ENCODE results near the gene PRSS22.
"Not testable (repeated sequence)": the region's sequence is repeated elsewhere in the genome, so short reads cannot be mapped to it uniquely, and the experiment has no call there.

PRSS22 gene, protein sequence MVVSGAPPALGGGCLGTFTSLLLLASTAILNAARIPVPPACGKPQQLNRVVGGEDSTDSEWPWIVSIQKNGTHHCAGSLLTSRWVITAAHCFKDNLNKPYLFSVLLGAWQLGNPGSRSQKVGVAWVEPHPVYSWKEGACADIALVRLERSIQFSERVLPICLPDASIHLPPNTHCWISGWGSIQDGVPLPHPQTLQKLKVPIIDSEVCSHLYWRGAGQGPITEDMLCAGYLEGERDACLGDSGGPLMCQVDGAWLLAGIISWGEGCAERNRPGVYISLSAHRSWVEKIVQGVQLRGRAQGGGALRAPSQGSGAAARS

DNA sequence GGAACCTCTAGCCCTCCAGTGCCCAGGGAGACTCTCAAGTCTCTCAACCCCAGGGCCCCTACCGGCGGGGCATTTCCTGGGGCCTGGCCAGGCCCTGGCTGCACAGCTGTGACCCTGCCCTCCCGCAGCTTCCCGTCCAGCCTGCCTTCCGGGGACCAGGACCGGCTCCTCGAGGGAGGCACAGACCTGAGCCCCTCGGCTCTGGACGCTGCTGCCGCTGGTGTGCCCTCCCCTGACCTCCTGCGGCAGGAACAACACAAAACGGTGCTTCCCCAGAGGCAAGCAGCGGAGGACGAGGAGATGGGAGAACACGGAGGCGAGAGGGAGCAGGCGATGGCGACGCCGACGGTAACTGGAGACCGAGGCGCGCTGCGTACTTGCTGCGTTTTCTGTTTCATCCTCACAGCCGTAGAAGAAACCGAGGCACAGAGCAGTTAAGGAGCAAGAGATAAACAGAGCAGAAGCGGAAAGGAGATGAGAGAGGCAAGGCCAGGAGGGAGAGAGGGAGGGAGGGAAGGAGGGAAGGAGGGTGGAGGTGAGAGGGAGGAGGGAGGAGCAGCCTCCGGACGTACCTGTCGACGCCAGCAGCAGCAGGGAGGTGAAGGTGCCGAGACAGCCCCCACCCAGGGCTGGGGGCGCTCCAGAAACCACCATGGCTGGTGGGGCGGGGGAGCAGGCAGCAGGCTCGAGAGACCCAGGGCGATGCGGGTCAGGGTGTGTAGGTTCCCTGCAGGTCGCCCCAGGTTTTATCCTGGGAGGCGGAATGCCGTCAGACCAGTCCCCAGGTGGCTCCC is at the start of gene PRSS22:
PRSS22 (minus strand) TSS at position 720 of the 794 bp plus-strand sequence; CDS start at position 654, 66 bp downstream.
- DNase-seq (ENCODE audit: low spot score) = no peak

DNA sequence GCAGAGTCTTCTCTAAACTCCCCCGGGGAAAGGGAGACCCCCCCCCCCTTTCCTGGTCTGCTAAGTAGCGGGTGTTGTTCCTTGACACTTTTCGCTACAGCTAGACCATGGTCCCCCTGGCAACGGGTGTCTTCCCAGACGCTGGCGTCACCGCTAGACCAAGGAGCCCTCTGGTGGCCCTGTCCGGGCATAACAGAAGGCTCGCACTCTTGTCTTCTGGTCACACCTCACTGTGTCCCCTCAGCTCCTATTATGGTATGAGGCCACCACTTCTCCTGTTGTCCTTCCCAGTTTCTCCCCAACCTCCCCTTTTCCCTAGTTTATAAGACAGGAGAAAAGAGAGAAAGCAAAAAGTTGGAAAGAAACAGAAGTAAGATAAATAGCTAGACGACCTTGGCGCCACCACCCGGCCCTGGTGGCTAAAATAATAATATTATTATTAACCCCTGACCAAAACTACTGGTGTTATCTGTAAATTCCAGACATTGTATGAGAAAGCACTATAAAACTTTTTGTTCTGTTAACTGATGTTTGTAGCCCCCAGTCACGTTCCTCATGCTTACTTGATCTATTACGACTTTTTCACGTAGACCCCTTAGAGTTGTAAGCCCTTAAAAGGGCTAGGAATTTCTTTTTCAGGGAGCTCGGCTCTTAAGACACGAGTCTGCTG is 49.2 kb upstream of the PRSS22 start:
- DNase-seq (ENCODE audit: low spot score) = not testable (repeated sequence)

DNA sequence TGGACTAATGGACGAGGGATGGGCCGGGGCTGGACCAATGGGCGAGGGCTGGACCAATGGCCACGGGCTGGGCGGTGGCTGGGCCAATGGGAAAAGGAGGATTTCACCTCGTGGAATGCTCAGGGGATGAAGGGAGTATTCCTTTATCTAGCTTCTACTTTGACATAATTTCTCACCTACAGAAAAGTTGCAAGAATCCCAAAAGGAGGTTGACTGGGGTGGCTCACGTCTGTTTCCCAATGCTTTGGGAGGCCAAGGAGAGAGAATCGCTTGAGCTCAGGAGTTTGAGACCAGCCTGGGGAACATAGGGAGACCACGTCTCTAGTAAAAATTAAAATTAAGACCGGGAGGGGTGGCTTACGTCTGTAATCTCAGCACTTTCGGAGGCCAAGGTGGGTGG is 48.0 kb upstream of the PRSS22 start:
- no peak for DNase-seq (ENCODE audit: low spot score)

DNA sequence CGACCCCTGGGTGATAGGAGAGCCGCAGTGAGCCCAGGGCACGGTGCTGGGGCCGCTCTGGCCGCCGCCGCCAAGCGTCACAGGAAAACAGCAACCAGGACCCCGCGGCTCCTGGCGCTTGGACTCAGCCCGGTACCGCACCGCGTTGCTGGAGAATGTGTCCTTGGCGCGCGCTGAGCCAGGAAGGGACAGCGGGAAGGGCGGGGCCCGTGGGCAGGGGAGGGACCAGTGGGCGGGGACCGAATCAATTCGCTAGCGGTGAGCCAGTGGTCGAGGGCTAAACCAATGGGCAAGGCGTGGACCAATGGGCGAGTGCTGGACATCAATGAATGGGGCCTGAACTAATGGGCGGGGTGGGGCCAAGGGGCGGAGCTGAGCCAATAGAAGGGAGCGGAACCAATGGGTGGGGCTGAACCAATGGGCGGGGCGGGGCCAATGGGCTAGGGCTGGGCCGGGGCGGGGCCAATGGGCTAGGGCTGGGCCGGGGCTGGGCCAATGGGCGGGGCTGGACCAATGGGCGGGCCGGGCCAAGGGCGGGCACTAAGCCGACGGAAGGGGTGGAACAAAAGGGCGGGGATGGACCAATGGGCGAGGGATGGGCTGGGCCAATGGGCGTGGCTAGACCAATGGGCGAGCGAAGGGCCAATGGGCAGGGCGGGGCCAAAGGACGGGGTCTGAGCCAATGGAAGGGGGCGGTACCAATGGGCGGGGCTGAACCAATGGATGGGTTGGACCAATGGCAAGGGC is 47.4 kb upstream of the PRSS22 start:
- DNase-seq (ENCODE audit: low spot score) = peak; percentile 94

DNA sequence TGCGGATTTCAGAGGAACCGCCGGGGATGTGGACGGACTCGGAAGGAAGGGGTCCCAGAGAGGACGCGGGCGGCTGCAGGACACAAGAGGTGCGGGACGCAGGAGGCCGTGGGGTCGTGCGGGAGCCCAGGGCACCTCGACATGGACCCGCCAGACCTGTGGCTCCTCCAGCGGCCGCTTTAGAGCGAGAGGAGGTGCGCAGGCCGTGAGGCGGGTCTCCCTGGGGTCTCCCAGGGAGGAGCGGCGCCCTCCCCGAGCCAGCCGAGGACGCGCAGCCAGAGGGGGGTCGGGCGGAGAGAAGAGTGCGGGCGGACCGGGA is 46.9 kb upstream of the PRSS22 start:
- DNase-seq (ENCODE audit: low spot score) = no peak

DNA sequence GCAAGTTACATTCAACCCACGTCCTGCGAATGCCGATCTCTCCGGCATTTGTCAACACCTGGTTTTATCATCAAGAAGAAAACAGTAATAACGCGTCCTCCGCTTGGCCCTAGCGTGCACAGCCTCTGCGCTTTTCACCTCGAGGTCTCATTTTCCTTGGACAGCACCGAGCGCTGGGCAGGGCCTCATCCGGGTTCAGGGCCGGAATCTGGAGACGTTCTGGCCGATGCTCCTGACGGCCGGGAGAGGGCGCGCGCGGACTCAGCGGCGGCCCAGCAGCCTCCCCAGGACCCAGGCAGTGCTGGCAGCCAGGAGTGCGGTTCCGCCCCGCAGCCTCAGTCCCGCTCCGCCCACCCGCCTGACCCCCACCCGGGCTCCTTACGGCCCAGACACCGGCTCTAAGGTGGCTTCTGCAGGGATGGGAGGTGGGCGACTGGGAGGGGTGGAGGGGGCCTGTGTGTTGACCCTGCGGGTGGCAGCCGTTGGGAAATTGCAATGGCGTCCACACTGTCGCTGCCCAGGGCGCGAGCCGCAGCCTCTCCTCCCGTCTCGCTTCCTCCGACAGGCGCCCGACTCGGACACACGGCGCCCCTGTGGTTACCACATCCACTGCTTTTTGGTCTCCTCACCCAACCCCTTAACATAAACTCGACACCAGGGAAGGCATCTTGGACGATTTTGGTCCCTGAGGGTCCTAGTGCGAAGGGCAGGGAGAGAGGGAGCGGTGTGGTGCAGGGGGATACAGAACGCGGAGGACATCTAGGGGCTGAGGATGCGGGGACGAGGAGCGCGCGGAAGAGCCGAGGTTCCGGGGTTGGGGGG is 46.3 kb upstream of the PRSS22 start:
- DNase-seq (ENCODE audit: low spot score) = peak; percentile 79

DNA sequence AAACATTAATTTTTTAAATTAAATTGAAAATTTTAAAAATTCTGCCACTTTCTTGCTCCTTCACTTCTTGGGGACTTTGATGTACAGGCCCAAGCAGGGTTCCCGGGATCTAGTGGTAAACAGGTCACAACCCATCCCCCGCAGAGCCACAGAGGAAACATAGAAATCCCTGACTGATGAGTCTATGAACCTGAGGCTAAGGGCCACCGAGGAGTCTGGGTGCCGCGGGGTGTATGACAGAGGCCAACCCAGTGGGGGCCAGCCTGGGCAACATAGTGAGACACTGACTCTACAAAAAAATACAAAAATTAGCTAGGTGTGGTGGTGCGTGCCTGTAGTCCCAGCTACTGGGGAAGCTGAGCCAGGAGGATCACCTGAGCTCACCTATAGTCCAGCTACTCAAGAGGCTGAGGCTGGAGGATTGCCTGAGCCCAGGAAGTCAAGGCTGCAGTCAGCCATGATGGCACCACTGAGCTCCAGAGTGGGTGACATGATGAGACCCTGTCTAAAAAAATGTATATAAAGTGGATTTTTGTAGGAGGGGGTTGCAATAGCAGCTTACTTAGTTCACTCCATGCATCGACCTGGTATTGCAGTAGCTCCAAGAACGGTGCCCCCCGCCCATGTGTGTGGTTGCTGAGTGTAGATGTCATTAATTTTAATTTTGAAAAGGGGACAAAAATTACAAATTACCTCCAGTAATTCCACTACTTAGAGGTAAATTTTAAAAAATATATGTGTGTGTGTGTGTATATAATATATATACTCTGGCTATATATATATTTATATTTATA is 44.6 kb upstream of the PRSS22 start:
- DNase-seq (ENCODE audit: low spot score) = no peak

DNA sequence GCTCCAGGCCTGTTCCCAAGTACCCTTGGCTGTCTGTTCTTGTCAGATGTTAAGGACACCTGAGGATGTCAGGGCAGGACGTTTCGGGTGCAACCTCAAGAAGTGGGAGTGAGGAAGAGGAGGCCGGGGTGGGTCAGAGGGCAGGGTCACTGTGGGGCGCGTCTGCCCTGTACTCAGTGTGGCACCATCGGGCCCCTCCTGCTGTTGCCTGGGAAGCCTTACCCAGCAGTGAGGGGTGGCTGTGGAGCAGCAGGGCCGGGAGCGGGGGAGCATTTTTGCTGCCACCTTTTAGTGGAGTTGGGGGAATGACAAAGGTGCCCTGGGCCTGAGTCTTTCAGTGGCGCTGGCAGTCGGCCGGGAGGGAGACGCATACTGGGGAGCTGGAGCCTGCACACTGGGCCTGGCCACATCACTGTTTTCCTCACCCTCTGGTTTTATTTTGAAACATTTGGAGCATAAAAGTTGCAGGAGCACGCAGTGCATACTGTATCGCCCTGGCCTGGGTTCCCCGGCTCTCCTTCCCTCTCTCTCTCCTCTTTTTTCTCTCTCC is 42.6 kb upstream of the PRSS22 start:
- DNase-seq (ENCODE audit: low spot score) = no peak

DNA sequence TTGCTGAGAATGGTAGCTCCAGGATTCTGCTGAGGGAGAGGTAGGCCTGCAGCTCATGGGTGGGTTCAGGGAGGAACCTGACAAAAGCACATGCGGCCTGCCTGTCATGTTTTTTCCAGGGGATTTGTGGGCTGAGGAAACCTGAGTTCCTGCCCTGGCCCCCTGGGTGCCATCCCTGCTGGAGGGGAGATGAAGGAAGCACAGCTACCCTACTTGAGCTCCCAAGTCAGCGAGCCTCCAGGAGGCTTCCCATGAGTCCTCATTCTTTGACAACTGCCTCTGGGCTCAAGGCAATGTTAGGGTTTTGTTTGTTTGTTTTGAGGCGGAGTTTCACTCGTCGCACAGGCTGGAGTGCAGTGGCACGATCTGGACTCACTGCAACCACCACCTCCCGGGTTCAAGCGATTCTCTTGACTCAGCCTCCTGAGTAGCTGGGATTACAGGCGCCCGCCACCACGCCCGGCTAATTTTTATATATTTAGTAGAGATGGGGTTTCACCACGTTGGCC is 41.6 kb upstream of the PRSS22 start:
- DNase-seq (ENCODE audit: low spot score) = no peak

DNA sequence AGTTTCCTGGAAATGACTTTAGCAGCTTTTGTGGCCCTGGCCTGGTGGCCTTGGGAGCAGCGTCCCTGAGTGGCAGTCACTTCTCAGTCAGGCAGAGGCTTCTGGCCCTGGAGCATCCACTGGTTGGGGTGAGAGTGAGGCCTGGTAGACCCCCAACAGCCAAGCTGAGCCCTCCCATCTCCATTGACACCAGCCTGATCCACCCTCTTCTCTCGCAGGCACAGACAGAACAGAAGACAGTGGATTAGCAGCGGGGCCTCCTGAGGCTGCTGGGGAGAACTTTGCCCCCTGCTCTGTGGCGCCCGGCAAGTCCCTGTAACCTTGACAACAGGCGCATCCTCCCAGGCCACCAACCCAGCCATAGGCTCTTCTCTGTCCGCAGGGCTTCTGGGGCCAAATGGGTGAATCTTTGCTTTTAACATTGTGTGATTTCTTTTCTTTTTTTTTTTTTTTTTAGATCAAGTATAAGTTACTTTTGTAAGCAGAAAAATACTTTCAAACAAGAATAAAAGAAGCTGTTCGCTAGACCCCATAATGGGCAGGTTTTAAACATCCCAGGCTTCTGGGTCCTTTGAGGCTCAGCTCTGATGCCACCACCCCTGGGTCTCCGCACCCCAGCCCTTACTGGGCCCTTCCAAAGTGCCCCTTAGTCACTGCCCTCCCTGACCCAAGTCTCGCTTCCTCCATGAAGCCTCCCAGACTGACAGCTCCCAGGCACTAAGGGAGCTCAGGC is 41.0 kb upstream of the PRSS22 start:
- DNase-seq (ENCODE audit: low spot score) = peak; percentile 77

DNA sequence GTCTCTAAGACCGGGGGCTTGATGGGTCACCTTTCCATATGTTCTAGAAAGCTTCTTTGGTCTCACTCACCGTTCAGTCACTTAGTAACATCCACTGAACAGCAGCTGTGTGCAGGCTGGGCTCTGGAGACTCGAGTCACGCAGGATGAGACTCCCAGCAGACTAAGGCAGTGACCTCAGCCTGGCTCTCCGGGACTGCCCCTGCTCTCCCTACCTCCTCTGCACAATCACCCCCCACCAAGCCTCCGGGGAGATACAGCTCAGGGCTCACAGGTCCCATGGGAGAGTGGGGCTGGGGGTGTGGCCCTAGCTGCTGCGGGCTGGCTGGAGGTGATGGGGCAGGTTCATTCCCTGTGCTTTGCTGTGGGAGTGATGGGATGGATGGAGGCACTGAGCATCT is 39.1 kb upstream of the PRSS22 start:
- DNase-seq (ENCODE audit: low spot score) = no peak

DNA sequence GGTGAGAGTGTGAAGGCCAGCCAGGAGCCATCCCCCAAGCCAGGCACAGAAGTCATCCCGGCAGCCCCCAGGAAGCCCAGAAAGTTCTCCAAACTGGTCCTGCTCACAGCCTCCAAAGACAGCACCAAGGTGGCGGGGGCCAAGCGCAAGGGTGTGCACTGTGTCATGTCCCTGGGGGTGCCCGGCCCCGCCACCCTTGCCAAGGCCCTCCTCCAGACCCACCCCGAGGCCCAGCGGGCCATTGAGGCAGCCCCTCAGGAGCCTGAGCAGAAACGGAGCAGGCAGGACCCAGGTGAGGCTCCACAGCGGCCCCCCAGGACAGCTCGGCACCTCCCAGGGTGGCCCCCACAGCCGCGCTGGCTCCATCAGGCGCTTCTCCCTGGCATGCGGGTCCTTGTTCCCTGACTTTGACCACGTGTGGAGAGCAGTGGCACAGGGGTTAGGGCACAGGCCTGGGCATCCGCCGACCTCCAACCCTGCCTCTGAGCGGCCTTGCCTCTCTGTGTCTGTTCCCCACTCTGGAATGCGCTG is 38.6 kb upstream of the PRSS22 start:
- DNase-seq (ENCODE audit: low spot score) = no peak

DNA sequence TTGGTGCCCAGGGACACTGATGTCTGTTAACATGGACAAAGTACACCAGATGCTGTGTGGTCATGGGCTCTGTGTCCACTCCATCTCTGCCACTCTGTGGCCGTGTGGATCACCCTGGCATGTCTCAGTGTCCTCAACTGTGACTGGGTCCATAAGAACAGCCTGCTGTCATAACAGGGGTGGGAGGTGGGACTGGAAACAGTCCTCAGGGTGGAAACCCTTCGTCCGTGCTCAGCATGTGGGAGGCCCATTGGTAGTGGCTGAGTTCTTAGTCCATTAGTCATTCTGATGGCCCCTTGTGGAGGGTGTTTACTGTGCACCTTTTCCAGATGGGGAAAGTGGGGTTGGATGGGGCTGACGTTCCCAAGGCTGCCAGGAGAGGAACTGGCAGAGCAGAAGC is 37.8 kb upstream of the PRSS22 start:
- no peak for DNase-seq (ENCODE audit: low spot score)

DNA sequence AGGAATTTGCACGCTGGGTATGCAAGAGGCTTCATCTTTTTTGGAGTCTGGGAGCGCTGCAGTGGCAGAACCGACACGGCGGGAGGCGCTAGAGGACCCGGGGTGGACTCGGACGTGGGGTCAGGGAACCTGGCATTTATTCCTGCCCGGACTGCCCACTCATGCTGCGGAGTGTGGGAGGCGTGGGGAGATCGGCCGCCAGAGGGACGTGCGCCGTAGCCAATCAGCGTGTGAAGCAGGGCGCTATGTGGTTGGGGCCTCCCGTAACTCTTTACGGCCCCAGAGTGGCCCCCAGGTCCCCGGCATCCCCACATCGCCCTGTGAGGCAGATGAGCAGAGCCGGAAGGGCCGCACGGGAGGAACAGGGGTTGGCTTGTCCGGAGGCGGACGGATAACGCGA is 36.3 kb upstream of the PRSS22 start:
- DNase-seq (ENCODE audit: low spot score) = no peak

DNA sequence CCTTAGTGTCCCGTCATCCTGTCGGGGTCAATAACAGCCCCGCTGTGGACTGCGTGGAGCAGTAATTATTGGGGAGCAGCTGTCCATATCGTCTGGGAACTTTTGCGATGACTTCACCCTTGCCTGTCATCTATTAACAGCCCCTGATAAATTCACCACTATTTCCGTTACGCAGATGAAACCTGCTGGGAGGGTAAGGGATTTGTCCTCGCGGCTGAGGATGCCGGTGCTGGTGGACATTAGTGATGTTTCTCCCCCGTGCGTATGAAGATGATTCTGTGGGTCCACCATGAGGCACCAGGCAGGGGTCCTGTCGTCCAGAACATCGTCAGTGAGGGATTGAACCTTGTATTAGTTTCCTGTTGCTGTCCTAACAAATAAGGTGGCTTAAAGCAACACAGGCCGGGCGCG is 26.1 kb upstream of the PRSS22 start:
- DNase-seq (ENCODE audit: low spot score) = no peak

DNA sequence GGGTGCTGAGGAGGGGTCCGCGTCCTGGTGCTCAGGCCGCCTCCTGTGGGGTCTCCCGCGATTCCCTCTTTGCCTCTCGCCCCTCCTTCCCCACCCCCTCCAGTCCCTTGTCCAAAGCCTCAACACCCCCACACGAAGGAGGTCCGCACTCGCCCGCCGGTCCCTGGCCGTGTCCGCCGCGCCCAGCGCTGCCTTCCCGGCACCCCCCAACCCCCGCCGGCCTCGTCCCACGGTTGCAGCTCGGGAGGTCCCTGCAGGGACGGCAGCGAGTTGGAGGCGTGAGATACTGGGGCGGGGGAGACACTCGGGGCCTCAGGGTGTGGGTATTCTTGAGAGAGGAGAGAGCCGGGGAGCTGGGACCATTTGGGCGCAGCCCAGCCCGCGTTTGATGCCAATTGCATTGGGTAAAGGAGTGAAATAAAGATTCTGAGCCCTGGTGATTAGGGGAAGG is 25.5 kb upstream of the PRSS22 start:
- no peak for DNase-seq (ENCODE audit: low spot score)

DNA sequence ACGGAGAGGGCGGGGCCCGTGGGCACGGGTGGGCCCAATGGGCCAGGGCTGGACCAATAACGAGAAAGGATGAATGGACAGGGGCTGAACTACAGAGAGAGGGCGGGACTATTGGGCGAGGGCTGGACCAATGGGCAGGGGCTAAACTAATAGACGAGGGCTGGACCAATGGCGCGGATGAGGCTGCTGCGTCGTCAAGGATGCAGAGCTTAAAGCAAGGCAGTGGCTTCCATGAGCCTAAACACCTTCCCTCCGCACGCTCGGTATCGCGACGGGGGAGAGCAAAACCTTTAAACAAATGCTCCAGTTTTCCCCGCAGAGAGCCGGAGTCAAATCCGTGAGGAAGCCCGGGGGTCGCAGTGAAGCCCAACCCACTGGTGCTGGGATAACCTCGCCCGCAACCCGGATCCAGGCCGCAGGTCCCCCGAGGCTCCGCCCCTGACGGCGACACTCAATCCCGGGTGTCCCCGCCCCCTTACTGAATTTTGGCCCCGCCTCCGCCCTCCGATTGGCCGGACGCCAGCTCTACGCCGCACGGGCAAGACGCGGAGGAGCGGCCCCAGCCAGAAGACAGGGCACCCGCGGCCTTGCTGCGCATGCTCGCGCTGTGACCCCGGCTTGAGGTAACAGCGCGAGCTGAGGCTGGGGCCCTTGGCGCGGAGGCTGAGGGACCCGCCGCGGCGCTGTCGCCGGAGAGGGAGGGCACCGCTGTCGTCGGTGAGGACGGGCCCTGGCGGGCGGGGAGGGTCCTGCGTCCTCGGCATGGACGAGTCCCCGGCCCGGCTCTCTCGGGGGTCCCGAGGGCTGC is 24.9 kb upstream of the PRSS22 start, which contains the start of gene FLYWCH2:
FLYWCH2 (plus strand) TSS at position 566 of the 808 bp plus-strand sequence. CDS start 13,235 bp downstream, outside the sequence.
- DNase-seq (ENCODE audit: low spot score) = peak; percentile 95
